ENCODE measurements around the gene MYL7.
"Not testable (repeated sequence)": the region's sequence is repeated elsewhere in the genome, so short reads cannot be mapped to it uniquely, and the experiment has no call there.

The MYL7 gene, protein sequence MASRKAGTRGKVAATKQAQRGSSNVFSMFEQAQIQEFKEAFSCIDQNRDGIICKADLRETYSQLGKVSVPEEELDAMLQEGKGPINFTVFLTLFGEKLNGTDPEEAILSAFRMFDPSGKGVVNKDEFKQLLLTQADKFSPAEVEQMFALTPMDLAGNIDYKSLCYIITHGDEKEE

DNA sequence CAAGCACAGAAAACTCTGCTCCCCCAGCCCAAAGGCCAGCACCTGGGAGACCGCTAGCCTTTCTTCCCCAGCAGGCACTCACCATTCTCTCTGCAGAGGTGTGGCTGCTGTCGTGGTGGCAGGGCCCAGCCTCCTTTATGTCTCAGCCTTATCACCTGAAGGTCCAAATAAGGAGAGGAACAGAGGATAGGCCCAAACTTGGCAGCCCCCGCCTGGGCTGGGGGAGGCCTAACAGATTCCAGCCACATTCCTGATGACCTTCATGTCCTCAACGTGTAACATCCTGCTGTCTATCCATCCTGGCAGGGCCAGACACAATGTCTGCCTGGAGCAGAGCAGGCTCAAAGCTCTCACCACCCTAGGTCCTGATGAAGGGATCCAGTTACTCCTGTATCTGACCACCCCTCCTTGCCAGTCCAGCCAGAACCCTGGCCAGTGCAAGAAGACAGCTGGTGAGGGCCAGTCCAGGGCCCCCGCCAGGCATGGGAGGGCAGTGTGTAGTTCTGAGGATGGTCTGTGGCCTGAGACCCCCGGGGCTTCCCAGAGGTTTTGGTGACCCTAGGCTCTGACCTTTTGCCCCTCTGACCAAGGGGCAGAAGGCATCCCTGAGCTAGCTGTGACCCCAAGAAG lies at the start of gene MYL7:
TSS of gene MYL7 (minus strand) at position 112 of the 630 bp plus-strand sequence. CDS start at position 85, 27 bp downstream.
- DNase-seq = no peak

DNA sequence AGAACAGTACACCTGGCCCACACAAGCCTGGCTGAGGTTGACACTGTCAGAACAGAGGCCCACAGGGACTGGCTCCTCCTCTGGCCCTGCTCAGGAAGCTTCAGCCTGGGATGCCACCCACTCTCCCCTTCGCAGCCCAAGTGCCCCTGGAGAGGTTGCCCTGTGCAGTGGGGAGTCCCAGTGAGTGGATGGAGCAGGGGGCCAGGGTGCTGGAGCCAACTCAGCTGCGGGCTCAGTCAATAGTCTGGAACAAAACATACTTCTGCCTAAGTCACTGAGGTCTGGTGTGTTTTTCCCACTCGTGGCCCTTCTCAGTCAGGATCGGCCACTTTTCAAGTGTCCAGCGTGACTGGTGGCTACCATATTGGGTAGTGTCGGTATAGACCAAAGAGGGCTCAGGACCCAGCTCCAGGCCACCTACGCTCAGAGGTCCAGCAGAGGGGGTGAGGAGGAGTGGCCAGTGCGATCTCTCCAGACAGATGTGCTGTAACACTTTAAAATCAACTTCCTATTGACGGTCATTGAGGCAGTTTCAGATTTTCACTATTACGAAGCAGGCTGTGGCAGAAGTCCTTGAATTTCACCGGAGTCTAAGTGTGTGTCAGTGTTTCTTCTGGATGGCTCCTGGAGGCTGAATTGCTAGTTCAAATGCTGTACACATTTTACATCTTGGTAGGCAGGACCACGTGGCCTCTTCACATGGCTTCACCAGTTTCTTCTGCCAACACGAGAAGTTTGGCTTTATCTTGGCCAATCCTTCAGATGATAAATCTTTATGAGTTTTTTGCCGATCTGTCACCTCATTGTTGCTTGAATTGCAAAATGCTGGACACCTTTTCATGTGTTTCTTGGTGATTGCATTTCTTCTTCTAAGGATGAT lies 49.1 kb upstream of the MYL7 start:
- DNase-seq = no peak

DNA sequence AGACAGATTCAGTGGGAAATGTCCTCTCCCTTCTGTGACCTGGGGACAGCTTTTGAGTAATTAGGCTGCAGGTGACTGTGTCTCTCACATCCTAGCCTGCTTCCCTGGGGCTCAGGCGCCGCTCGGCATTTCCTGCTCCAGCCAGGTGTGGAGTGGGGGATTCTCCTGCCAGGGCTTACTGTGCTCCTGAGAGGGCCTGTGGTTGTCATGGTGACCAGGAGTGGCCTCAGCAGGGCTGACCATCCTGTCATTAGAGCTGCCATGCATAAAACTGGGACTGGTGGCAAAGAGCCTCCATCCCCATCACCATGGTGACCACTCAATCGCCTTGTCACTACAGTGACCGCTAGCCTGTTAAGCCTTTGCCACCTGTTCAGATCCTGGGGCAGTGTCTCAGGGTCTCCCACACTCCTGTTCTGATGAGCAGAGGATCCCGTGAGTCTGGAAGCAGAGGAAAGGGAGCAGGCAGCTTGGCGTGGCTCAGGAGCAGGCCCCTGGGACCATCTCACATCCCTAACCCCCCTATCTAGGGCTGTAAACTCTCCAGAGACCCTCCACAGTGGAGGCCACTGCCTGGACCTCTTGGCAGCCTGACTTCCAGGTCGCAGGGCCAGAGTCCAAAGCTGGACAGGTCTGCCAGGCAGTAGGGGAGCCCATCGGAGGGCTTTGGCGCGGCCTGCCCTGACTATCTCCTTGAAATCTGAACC lies 48.3 kb upstream of the MYL7 start, which contains the start of gene GCK:
TSS of gene GCK (minus strand) at position 154 of the 707 bp plus-strand sequence. CDS start 486 bp downstream, outside the sequence.
- DNase-seq = no peak

DNA sequence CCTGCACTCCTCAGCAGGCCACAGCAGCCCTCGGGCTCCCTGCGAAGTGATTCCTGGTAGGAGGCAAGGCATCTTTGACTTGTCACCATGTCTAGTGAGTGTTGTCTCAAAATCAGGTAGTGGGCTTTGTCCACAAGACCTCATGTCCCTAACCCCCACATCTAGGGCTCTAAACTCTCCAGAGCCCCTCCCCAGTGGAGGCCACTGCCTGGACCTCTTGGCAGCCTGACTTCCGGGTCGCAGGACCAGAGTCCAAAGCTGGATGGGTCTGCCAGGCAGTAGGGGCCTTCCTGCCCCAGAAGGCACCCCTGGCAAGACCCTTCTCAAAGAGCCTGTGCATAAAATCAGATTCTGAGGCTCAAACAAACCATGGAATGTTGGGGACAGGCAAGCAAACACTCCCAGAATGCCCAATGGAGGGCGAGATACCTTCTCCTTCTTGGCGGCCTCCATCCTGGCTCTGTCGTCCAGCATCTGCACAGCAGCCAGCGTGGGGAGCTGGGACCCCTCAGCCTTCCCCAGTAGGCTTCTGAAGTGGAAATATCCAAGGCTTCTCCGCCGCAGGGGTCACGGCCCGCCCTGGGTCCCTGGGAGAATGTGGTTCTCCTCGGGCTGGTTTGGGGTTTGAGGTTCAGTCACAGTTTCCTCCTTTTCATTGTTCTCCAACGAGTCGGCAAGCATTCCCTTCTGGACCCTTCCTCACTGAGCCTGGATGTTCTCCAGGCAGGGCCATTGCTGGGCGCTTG lies 47.5 kb upstream of the MYL7 start:
- DNase-seq = no peak

DNA sequence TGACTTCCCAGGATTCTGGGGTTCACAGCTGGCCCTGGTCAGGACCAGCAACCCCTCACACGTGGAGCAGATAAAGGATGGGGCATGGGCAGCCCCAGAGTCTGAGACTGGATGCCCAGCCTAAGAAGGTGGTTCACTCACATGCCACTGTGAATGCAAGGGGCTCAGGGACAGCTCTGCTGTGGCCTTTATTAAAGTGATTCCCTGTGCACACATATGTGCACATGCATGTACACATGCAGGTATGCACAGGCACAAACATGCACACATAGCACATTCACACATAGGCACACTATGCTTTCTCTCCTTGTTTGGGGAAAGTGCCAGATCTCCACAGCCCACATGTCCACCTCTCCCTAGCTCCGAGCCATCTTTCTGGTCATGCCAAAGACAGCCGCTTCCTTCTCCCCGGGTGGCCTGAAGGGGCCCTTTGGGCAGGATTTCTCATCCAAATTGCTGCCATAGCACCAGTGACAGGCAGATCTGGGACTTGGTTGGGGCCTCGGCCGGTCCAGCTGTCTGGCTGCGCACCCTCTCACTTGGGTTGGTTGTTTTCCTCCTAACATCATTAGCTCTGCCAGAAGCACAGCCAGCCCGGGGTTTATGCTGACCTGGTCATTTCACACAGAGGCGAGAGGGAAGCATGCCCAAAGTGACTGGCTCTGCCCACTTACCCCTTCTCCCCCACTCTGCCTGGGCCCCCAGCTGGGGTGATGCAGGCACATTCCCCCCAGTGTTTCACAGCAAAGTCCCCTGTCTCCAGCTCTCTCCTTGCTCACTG lies 46.7 kb upstream of the MYL7 start:
- no peak for DNase-seq

DNA sequence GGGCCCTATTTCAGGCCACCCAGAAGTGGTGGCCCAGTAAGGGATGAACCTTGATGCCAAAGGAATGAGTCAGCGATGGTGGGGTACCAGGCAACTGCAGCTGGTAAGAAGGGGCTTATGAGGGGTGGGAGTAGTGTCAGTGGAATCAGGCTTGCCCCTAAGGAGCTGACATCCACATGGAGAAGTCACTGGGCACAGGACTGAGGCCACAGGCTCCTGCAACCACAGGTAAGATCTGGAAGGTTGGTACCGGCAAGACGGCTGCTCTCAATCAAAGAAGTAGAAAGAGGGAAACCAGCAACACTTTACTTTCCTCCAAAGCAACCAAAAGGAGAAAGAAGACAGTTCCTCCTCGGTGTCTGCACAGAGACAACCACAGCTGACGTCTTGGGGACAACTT lies 45.6 kb upstream of the MYL7 start:
- DNase-seq = no peak

DNA sequence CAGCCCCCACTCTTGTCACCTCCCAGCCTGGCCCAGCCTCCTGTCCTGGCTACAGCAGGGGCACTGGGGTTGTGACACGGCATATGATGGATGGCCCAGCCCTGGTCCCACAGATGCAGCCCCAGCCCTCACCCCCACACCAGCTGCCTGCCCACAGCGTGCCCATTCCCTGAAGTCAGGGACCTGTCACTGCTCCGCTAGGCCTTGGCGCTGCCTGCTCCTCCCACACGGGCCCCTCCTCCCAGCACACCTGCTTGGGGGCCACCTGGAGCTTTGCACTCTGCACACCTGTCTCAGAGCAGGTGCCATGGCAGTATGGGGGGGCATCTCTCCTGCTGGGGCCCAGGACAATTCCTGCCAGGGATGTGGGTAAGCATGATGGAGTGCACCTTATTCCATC lies 44.6 kb upstream of the MYL7 start:
- no peak for DNase-seq

DNA sequence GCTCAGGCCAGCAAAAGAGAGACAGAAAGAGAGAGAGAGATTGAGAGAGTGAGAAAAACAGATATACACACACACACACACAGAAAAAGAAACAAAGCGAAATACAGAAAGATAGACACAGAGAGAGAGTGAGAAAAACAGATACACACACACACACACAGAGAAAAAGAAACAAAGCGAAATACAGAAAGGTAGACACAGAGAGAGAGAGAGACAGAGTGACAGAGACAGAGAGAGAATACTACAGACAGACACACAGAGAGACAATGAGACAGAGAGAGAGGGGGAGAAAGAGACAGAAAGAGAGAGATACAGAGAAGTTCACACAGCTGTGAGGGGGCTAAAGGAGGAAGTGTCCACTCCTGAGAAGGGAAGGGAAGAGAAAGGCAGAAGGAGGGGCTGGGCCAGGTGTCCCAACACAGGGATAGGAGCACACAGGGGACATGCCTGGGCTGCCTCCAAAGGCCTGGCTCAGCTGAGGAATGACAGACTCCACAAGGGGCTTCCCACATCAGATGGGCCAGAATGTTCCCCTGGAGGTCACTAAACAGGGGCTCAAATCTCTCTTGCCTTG lies 43.8 kb upstream of the MYL7 start:
- DNase-seq = no peak

DNA sequence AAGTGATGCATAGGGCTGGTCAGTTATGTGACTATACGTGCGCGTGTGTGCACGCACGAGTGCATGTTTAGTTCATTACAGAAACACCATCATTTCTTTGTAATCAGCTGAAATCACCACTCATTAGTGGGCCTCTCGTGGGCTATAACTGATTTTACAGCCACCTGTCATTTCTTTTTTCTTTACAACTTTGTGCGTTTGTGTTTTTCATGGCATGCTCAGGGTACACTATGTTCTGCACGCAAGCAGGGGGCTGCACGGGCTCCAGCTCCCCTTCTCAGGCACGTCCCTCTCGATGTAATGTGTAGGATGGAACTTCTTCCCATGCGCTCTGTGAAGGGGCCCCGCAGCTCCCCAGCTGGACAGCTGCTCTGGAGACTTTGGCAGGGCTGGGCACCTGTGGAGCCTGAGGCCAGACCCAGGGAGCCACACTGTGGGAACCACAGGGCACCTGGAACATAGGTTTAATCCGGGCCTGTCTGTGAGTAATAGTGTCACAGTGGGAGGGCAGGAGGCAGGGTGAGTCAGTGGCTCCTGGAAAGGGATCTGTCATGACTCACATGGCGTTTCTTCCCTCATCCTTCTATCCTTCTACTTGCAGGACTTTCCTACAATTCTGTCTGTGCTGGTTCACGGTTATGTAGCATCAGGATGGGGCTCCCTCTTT lies 43.2 kb upstream of the MYL7 start:
- no peak for DNase-seq

DNA sequence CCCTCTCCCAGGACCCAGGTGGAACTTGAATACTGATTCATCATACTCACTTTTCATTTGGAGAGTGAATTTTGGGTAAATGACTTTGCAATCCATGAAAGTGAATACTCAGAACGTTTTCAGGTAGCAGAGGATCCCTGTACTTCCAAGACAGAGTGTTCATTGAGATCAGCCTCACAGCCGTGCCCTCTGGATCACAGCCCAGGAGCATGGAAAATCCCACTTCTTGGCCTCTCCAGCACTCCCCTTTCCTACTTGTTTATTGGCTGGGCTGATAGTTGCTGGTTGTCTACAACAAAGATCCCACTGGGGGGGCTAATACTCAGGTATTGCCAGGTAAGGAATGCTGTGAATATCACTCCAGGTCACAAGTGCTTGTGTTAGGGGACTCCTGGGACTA lies 42.3 kb upstream of the MYL7 start:
- no peak for DNase-seq

DNA sequence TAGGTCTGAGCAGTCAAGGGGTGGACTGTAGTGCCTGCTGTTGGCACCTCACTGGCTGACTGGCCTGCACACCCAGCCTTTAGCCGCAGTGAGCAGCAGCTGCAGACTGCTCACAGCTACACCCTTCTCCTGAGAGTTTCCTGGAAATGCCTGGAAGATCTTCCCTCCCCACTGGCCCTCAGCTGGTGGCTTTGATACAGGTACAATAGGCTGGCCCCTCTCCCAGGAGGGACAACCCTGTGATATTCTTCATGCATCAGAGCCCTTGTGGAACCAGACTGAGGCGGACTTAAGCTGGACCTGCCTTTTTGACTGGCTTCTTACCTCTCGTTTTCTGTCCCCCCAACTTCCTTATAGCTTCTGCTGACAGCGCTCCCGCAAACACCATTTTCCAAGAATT lies 41.7 kb upstream of the MYL7 start:
- no peak for DNase-seq

DNA sequence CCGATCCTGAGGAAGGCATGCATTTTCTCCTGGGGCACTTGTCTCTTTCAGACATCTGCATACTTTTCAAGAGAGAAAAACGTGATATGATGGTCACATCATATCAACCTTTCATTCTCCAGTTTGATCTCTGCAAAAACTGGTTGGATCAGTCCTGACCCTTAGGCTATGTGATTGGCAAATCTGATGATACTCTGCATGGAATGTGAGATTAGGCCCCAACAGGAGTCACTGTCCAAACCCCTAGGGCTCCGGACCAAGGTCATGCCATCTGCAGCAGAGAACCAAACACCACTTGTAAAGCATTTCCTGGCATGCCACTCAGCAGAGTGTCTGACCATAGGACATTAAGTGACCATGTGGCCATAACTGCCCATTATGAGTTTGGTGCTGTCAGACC lies 39.5 kb upstream of the MYL7 start:
- DNase-seq = no peak

DNA sequence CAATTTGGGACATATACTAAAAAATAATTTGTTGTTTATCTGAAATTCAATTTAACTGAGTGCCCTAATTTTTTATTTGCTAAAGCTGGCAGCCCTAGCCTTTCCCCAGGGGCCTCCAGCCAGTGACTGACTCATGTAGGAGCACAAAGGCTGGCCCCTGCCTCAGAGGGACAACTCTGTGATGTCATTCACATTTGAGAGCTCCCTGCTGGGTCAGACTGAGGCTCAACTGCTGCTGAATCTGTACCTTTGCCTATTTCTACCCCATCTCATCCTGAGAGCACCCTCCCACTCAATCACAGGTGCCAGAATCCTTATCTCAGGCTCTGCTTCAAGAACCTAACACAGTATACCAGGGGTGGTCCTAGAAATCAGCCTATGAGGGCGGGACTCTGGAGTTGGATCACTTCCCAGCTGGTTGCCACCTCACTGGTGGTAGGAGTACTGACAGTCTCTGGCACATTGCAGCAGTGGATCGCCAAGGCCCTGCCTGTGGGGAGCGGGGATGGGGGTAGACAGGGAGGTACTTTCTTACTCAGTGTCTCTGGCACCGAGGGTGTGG lies 36.5 kb upstream of the MYL7 start:
- no peak for DNase-seq

DNA sequence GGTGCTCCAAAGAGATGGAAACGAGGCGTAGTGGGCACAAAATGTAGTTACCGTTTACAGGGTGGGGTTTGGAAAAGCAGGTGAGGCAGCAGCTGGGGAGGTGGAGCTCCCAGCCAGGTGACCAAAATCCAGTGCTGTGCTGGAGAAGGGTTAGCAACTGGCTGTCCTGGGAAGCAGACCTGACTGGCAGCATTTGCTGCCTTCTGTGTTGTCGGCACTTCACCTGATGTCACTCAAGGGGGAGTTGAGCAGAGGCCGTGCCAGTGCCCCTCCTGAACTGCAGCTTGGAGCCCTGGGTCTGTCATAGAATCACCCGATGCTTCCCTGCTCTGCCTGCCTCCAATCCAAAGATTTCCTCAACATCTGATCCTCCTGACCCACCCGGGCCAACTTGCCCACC lies 35.4 kb upstream of the MYL7 start:
- DNase-seq = no peak

DNA sequence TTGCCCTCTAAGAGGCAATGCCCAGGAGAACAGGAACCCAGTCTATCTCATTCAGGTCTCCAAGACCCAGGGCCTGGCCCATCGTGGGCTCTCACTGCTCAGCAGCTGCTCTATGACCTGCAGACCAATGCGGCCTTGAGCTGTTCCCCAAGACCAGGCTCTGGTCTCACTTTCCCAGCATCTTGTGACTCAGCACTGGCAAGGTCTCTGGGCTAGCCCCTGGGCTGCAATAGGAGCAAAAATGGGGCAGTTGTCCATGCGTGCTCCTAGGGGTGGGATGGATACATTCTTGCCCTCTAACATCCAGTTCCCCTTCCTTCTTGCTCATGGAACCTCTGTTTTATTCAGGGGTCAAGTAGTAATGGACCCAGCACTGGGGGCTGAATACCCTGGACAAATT lies 34.6 kb upstream of the MYL7 start:
- DNase-seq = no peak

DNA sequence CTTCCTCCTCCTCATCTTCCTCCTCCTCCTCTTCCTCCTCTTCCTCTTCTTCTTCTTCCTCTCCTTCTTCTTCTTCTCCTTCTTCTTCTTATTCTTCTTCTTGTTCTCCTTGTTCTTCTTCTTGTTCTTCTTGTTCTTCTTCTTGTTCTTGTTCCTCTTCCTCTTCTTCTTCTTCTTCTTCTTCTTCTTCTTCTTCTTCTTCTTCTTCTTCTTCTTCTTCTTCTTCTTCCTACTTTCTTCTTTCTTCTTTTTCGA lies 33.5 kb upstream of the MYL7 start:
- DNase-seq = not testable (repeated sequence)

DNA sequence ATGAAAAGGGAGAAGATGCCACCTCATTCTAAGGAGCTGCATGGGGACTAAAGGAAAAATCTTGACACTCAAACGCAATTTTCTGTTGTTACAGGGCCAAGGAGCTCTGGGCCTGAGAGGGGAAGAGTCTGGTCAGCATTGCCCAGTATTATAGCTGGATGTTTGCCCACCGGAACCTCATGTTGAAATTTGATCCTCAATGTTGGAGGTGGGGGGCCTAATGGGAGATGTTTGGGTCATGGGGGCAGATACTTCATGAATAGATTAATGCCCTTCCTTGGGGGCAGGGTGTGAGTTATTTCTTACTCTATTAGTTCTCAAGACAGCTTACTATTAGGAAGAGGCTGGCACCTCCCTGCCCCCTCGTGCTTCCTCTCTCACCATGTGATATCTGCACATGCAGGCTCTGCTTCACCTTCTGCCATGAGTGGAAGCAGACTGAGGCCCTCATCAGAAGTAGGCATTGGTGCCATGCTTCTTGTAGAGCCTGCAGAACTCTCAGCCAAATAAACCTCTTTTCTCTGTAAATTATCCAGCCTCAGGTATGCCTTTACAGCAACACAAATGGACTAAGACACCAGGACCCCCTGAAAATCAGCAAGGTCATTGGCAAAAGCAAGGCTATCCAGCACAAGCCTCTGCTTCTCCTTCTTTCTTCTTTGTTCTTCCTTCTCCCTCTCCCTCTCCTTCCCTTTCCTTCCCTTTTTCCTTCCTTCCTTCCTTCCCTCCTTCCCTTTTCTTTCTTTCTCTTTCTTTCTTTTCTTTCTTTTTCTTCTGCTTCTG lies 33.0 kb upstream of the MYL7 start:
- no peak for DNase-seq

DNA sequence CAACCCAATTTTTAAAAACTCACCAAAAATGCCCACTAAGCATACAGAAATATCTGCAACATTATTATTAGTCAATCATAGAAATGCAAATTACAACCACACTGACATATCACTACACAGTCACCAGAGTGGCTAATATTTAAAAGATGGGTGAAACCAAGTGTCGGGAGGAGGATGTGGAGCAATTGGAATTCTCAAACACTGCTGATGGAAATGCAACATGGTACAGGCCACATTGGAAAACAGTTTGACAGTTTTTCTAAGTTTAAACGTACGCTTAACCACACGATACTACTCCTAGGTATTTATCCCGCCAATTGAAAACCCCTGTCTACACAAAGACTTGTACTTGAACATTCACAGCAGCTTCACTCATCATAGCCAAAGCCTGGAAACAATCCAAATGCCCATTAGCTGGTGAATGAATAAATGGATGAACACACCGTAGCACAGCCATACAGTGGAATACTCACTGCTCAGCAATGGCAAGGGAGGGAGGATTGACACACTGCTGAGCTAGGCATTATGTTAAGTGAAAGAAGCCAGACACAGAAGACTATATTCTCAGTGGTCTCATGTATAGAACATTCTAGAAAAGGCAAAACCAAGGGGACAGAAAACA lies 31.8 kb upstream of the MYL7 start:
- no peak for DNase-seq

DNA sequence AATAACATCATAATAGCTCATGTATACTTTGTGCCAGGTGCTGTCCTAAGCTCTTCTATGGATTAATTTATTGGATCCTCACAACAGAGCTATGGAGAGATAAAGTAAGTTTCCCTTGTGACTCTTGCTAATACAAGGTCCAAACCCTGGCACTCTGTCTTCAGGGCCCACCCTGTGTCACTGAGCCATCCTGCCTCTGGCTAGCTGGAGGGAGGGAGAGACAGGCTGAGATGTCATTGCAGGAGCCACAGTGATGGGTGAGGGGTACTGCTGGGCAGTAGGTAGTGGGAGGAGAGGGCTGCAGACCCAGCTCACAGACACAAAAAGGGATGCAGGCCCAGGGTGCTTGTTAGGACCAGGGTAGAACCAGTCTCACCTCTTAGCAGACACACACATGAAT lies 31.2 kb upstream of the MYL7 start:
- no peak for DNase-seq

DNA sequence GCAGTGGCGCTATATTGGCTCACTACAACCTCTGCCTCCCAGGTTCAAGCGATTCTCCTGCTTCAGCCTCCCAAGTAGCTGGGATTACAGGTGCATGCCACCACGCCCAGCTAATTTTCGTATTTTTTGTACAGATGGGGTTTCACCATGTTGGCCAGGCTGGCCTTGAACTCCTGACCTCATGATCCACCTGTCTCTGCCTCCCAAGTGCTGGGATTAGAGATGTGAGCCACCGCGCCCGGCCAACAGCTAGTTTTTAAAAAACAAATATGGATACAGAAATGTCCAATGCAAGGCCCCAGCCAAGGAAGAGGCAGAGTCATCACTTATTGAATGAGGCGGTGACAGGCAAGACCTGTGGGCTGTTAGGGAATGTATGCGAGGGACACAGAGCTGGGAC lies 30.8 kb upstream of the MYL7 start:
- not testable (repeated sequence) for DNase-seq

Measured in stimulated activated naive CD4-positive, alpha-beta T cell treated with Interleukin-2 at 50 U/mL for 16 hours (primary cell).